Activated CD8-positive, alpha-beta T cell treated with anti-CD3 and anti-CD28 coated beads, Interleukin-2, amount 10 ng/mL, durations not matched to agents 7 days and 5 days (primary cell): ENCODE data around the gene GDPD4. TPM values are rescaled to one million over a fixed set of nuclear protein-coding genes. Genes with fewer than 3 reads are reported as not detected.

ENCODE experiments used
- ATAC-seq: fragments of 150-1000 bp; cut with Tn5 transposase; one replicate; pipeline ENCODE4 v1.10.0; 2021; ENCODE audit warnings: moderate library complexity
- CTCF ChIA-PET: fragments of 350-600 bp; sonication (Branson Sonifier 250); formaldehyde crosslinking; loops from one replicate; lab custom pipeline; 2021; ENCODE audit warnings: antibody characterized with exemption; lab: Charles Lee
- POLR2A ChIA-PET: fragments of 350-600 bp; sonication (Branson Sonifier 250); formaldehyde crosslinking; loops from one replicate; lab custom pipeline; 2021; ENCODE audit warnings: antibody characterized with exemption; lab: Charles Lee
- DNase-seq: peaks from one replicate; pipeline ENCODE4 v3.0.0-alpha.2; 2020
- H3K27ac Mint-ChIP-seq: one replicate; pipeline ENCODE4 v1.8.0; 2021; ENCODE audit warnings: mild to moderate bottlenecking, mixed read lengths
- H3K27me3 Mint-ChIP-seq: one replicate; pipeline ENCODE4 v1.8.0; 2021; ENCODE audit warnings: low read depth, mixed read lengths
- H3K36me3 Mint-ChIP-seq: one replicate; pipeline ENCODE4 v1.8.0; 2021; ENCODE audit warnings: low read depth, mixed read lengths
- H3K4me1 Mint-ChIP-seq: one replicate; pipeline ENCODE4 v1.8.0; 2021; ENCODE audit warnings: low read depth, mixed read lengths
- H3K4me3 Mint-ChIP-seq: one replicate; pipeline ENCODE4 v1.8.0; 2021; ENCODE audit warnings: mild to moderate bottlenecking, mixed read lengths
- H3K9me3 Mint-ChIP-seq: one replicate; pipeline ENCODE4 v1.8.0; 2022; ENCODE audit warnings: mixed read lengths; ENCODE audit not compliant: insufficient read depth
- total RNA-seq, 2 experiments: library from RNA; stranded (reverse); gene quantifications; one replicate each; pipeline ENCODE4 v1.2.3, GENCODE V29; 2021

The GDPD4 gene
- total RNA-seq, 2 experiments from 2014 or later: not detected

- DNase-seq (no peak), ATAC-seq (no peak)
- Mint-ChIP-seq H3K9me3 (no peaks in the 10 kb centered on the region), H3K27ac (no peak overlapping the region), H3K27me3 (no peaks in the 10 kb centered on the region), H3K4me1 (peaks cover 2% of the 10 kb centered on the region), H3K4me3 (no peak overlapping the region), H3K36me3 (no peaks in the 10 kb centered on the region)
- POLR2A ChIA-PET: no interaction called here
- CTCF ChIA-PET: interaction anchor here (0.9 to 1.9 kb wide), 2 partner anchors 47 to 255 kb away, joined by 3 to 9 read pairs; no protein-coding TSS in a partner anchor
These were observed 126.9 kb downstream of the GDPD4 start for GRCh38 chr11:77174559-77174958.

DNA sequence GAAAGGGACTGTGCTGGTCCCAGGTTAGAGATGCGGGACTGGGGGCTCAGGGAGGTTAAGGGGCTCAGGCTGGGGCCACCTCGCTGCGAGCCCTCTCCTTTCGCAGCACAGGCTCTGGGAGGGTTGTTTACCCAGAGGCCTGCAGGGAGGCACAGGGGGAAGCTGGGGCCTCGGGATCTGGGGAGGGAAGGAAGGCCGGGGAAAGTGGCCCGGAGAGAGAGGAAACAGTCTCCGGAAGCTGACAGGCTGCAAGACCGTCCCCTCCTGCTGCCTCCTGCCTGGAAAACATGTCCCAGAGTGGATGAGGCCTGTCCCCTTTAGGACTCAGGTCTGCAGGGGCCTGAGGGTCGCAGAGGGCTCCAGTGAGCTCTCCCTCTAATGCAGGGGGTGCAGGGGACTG is 128.0 kb downstream of the GDPD4 start:
- peaks cover 4% of the 10 kb centered on the region for H3K27me3 Mint-ChIP-seq
- ChIA-PET CTCF (interaction anchor here (1.9 kb wide), 1 partner anchor 46 kb away, joined by 9 read pairs; no protein-coding TSS in a partner anchor), POLR2A (no interaction called here)
- H3K36me3 Mint-ChIP-seq: no peaks in the 10 kb centered on the region
- no peaks in the 10 kb centered on the region for H3K9me3 Mint-ChIP-seq
- ATAC-seq: no peak
- no peak overlapping the region for H3K4me3 Mint-ChIP-seq
- no peak overlapping the region for H3K27ac Mint-ChIP-seq
- no peak for DNase-seq
- H3K4me1 Mint-ChIP-seq: peaks cover 2% of the 10 kb centered on the region

DNA sequence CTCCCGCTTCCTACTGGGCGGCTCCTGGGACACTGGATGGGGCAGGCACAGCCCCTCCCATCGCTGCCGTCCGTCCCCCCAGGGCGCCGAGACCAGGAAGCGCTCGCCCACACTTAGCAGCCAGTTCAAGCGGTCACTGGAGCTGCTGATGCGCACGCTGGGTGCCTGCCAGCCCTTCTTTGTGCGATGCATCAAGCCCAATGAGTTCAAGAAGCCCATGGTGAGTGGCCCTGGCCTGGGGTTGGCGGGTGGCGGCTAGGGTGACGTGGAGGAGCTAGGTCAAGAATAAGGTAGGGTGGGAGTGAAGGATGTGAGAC is 128.9 kb downstream of the GDPD4 start:
- Mint-ChIP-seq H3K4me1 (peaks cover 2% of the 10 kb centered on the region), H3K9me3 (no peaks in the 10 kb centered on the region), H3K27me3 (peaks cover 4% of the 10 kb centered on the region), H3K36me3 (no peaks in the 10 kb centered on the region), H3K4me3 (no peak overlapping the region), H3K27ac (no peak overlapping the region)
- ATAC-seq (no peak), DNase-seq (no peak)
- CTCF ChIA-PET: no interaction called here
- POLR2A ChIA-PET: no interaction called here

- Mint-ChIP-seq H3K4me1 (peaks cover 2% of the 10 kb centered on the region), H3K27ac (no peak overlapping the region), H3K4me3 (no peak overlapping the region), H3K36me3 (no peaks in the 10 kb centered on the region), H3K27me3 (peaks cover 4% of the 10 kb centered on the region), H3K9me3 (no peaks in the 10 kb centered on the region)
- POLR2A ChIA-PET: no interaction called here
- DNase-seq (no peak), ATAC-seq (no peak)
- CTCF ChIA-PET: no interaction called here
These were observed 129.4 kb downstream of the GDPD4 start for GRCh38 chr11:77171885-77172665.

- H3K27me3 Mint-ChIP-seq: peaks cover 4% of the 10 kb centered on the region
- ATAC-seq (no peak), DNase-seq (no peak)
- H3K36me3 Mint-ChIP-seq: no peaks in the 10 kb centered on the region
- H3K27ac Mint-ChIP-seq: no peak overlapping the region
- H3K4me3 Mint-ChIP-seq: no peak overlapping the region
- ChIA-PET POLR2A (no interaction called here), CTCF (no interaction called here)
- H3K4me1 Mint-ChIP-seq: peaks cover 2% of the 10 kb centered on the region
- H3K9me3 Mint-ChIP-seq: no peaks in the 10 kb centered on the region
These were observed 130.2 kb downstream of the GDPD4 start for GRCh38 chr11:77171254-77171653.

DNA sequence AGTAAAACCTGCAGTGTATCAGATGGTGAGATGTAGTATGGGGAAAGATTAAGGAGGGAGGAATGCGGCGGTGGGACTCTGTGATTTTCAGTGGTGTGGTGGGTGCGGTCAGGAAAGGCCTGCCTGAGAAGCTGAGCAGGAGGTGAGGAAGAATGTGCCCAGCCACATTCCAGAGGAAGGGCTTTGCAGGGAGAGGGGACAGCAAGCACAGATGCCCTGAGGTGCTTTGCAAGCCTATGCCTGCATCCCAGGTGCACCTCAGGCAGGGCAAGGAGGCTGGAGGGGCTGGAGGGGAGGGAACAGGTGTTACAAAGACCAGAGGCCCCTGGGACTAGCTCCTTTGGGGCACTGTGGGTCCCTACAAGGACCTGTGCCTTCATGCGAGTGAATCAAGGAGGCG is 131.4 kb downstream of the GDPD4 start:
- ATAC-seq: no peak
- CTCF ChIA-PET: interaction anchor here (1.0 kb wide), 1 partner anchor 79 kb away, joined by 3 read pairs; no protein-coding TSS in a partner anchor
- Mint-ChIP-seq H3K27ac (no peak overlapping the region), H3K4me1 (no peaks in the 10 kb centered on the region), H3K9me3 (no peaks in the 10 kb centered on the region), H3K36me3 (no peaks in the 10 kb centered on the region), H3K27me3 (peaks cover 5% of the 10 kb centered on the region), H3K4me3 (no peak overlapping the region)
- POLR2A ChIA-PET: no interaction called here
- no peak for DNase-seq

GRCh38 chr11:77167791-77168190 is 133.7 kb downstream of the GDPD4 start:
- no peak for ATAC-seq
- no peak overlapping the region for H3K4me3 Mint-ChIP-seq
- no peak overlapping the region for H3K27ac Mint-ChIP-seq
- POLR2A ChIA-PET: no interaction called here
- no peaks in the 10 kb centered on the region for H3K36me3 Mint-ChIP-seq
- no peaks in the 10 kb centered on the region for H3K4me1 Mint-ChIP-seq
- peaks cover 15% of the 10 kb centered on the region for H3K27me3 Mint-ChIP-seq
- H3K9me3 Mint-ChIP-seq: no peaks in the 10 kb centered on the region
- no peak for DNase-seq
- CTCF ChIA-PET: interaction anchor here (1.0 kb wide), 1 partner anchor 41 kb away, joined by 3 read pairs; no protein-coding TSS in a partner anchor

DNA sequence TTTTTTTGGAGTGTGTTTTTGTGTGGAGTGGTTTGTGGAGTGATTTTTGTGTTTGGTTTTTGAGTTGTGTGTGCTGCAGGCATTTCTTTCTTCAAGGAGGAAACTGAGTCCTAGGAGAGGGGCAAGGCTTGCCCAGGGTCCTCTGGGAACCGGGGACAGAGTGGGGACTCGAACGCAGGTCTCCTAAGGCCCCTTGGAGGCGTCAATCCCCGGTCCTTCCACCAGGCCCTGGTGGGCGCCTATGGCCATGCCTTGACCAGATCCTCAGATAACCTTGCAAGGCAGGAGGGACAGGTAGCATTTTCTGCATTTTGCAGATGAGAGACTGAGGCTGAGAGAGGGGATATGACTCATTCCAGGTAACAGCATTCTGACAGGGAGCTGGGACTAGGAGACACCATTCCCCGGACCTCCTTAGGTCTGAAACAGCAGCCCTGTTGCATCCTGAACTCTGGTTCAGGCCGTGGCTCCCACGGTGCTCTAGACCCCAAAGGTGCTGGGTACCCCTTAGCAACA is 134.3 kb downstream of the GDPD4 start:
- H3K36me3 Mint-ChIP-seq: no peaks in the 10 kb centered on the region
- DNase-seq (no peak), ATAC-seq (no peak)
- no peaks in the 10 kb centered on the region for H3K9me3 Mint-ChIP-seq
- H3K4me1 Mint-ChIP-seq: no peaks in the 10 kb centered on the region
- H3K27ac Mint-ChIP-seq: no peak overlapping the region
- POLR2A ChIA-PET: no interaction called here
- no peak overlapping the region for H3K4me3 Mint-ChIP-seq
- peaks cover 15% of the 10 kb centered on the region for H3K27me3 Mint-ChIP-seq
- CTCF ChIA-PET: interaction anchor here (1.0 kb wide), 1 partner anchor 40 kb away, joined by 3 read pairs; no protein-coding TSS in a partner anchor

Other genes starting within 250 kb of the GDPD4 start
- 1 to 10 TPM; 1.0 to 1.4 TPM for gene CAPN5, start 234.7 kb downstream of the GDPD4 start, total RNA-seq
- not detected for gene OMP, start 198.8 kb downstream of the GDPD4 start, total RNA-seq
- gene MYO7A, start 173.4 kb downstream of the GDPD4 start, total RNA-seq: not detected
- gene PAK1, start 172.4 kb upstream of the GDPD4 start, total RNA-seq: 10 to 100 TPM; 85.7 to 91.5 TPM